ENCODE results near the gene CACNB3. TPM values are rescaled to one million over a fixed set of nuclear protein-coding genes. Genes with fewer than 3 reads are reported as not detected.

CACNB3 gene
- total and polyA plus RNA-seq, 2 of the 13 experiments (the other 11 are each of a cell fraction or from before 2014, with no cell fraction given) = 0.29 to 0.54 TPM

- TF ChIP-seq, protein P1, sequence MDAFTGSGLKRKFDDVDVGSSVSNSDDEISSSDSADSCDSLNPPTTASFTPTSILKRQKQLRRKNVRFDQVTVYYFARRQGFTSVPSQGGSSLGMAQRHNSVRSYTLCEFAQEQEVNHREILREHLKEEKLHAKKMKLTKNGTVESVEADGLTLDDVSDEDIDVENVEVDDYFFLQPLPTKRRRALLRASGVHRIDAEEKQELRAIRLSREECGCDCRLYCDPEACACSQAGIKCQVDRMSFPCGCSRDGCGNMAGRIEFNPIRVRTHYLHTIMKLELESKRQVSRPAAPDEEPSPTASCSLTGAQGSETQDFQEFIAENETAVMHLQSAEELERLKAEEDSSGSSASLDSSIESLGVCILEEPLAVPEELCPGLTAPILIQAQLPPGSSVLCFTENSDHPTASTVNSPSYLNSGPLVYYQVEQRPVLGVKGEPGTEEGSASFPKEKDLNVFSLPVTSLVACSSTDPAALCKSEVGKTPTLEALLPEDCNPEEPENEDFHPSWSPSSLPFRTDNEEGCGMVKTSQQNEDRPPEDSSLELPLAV (CRISPR knock-in tag; conservative IDR thresholded peaks at IDR 0.05; ENCODE audit: low read depth) = no peak
- TF ChIP-seq SNAPC5 (CRISPR knock-in tag; IDR thresholded peaks at IDR 0.05; ENCODE audit: borderline replicate concordance) = no peak
- no peak for TF ChIP-seq ZNF780A (CRISPR knock-in tag; IDR thresholded peaks at IDR 0.05)
- no peak for TF ChIP-seq MAFK (conservative IDR thresholded peaks at IDR 0.05 in 1 of 2, IDR thresholded peaks at IDR 0.05 in 1 of 2; ENCODE audit: low read length in 2 of 2)
- no peak for TF ChIP-seq ZBED4 (CRISPR knock-in tag; IDR thresholded peaks at IDR 0.05; ENCODE audit: borderline replicate concordance)
- no peak for TF ChIP-seq SMARCC2 (IDR thresholded peaks at IDR 0.05)
- TF ChIP-seq MTF2 (CRISPR knock-in tag; IDR thresholded peaks at IDR 0.05; ENCODE audit: borderline replicate concordance) = no peak
- TF ChIP-seq ZSCAN22 (CRISPR knock-in tag; IDR thresholded peaks at IDR 0.05) = no peak
- TF ChIP-seq ZNF777 (CRISPR knock-in tag; IDR thresholded peaks at IDR 0.05) = peak; percentile 70
- TF ChIP-seq, protein P2, sequence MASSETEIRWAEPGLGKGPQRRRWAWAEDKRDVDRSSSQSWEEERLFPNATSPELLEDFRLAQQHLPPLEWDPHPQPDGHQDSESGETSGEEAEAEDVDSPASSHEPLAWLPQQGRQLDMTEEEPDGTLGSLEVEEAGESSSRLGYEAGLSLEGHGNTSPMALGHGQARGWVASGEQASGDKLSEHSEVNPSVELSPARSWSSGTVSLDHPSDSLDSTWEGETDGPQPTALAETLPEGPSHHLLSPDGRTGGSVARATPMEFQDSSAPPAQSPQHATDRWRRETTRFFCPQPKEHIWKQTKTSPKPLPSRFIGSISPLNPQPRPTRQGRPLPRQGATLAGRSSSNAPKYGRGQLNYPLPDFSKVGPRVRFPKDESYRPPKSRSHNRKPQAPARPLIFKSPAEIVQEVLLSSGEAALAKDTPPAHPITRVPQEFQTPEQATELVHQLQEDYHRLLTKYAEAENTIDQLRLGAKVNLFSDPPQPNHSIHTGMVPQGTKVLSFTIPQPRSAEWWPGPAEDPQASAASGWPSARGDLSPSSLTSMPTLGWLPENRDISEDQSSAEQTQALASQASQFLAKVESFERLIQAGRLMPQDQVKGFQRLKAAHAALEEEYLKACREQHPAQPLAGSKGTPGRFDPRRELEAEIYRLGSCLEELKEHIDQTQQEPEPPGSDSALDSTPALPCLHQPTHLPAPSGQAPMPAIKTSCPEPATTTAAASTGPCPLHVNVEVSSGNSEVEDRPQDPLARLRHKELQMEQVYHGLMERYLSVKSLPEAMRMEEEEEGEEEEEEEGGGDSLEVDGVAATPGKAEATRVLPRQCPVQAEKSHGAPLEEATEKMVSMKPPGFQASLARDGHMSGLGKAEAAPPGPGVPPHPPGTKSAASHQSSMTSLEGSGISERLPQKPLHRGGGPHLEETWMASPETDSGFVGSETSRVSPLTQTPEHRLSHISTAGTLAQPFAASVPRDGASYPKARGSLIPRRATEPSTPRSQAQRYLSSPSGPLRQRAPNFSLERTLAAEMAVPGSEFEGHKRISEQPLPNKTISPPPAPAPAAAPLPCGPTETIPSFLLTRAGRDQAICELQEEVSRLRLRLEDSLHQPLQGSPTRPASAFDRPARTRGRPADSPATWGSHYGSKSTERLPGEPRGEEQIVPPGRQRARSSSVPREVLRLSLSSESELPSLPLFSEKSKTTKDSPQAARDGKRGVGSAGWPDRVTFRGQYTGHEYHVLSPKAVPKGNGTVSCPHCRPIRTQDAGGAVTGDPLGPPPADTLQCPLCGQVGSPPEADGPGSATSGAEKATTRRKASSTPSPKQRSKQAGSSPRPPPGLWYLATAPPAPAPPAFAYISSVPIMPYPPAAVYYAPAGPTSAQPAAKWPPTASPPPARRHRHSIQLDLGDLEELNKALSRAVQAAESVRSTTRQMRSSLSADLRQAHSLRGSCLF (CRISPR knock-in tag; IDR thresholded peaks at IDR 0.05; ENCODE audit: borderline replicate concordance) = no peak
- TF ChIP-seq ZNF703 (CRISPR knock-in tag; IDR thresholded peaks at IDR 0.05; ENCODE audit: borderline replicate concordance) = no peak
- TF ChIP-seq ZNF335 (CRISPR knock-in tag; IDR thresholded peaks at IDR 0.05) = peak; percentile 47; the same call in 1 of the 2 replicates
- no peak for TF ChIP-seq NAIF1 (CRISPR knock-in tag; IDR thresholded peaks at IDR 0.05; ENCODE audit: borderline replicate concordance)
- peak; percentile 89; the same call in 1 of the 2 replicates for TF ChIP-seq ZNF44 (CRISPR knock-in tag; IDR thresholded peaks at IDR 0.05)
- TF ChIP-seq, protein P3, sequence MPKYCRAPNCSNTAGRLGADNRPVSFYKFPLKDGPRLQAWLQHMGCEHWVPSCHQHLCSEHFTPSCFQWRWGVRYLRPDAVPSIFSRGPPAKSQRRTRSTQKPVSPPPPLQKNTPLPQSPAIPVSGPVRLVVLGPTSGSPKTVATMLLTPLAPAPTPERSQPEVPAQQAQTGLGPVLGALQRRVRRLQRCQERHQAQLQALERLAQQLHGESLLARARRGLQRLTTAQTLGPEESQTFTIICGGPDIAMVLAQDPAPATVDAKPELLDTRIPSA (CRISPR knock-in tag; IDR thresholded peaks at IDR 0.05; ENCODE audit: borderline replicate concordance) = peak; percentile 6; the same call in 1 of the 2 replicates
These were observed 33.8 kb downstream of the CACNB3 start, which contains the start of gene DDX23 (continued) for GRCh38 chr12:48851883-48852733.
